Neural progenitor cell (in vitro differentiated cells): ENCODE data around the gene THOC3. TPM values are rescaled to one million over a fixed set of nuclear protein-coding genes. Genes with fewer than 3 reads are reported as not detected.
A peak's percentile ranks its signal among the peaks of the same experiment; 100 is the strongest.
"Not testable (repeated sequence)": the region's sequence is repeated elsewhere in the genome, so short reads cannot be mapped to it uniquely, and the experiment has no call there.

ENCODE experiments used
- DNase-seq: peaks from one replicate; pipeline ENCODE4 v3.0.0-alpha.2; 2016; ENCODE audit warnings: low spot score
- H2AFZ ChIP-seq: fragments of 200-600 bp; sonication (generic); replicated peaks from 2 replicates; pipeline ENCODE4 v1.6.1; 2016; ENCODE audit warnings: antibody characterized with exemption
- H3F3A ChIP-seq: fragments of 200-600 bp; sonication (generic); 2 replicates; pipeline ENCODE4 v1.6.1; 2016; ENCODE audit warnings: antibody characterized with exemption, low read depth
- H3K27ac ChIP-seq: fragments of 200-600 bp; sonication (generic); 2 replicates; pipeline ENCODE4 v1.5.1; 2016; ENCODE audit warnings: mild to moderate bottlenecking
- H3K27me3 ChIP-seq: fragments of 200-600 bp; sonication (generic); 2 replicates; pipeline ENCODE4 v1.6.1; 2016; ENCODE audit warnings: mild to moderate bottlenecking, moderate library complexity
- H3K36me3 ChIP-seq: fragments of 200-600 bp; sonication (generic); 2 replicates; pipeline ENCODE4 v1.5.1; 2016
- H3K4me1 ChIP-seq: fragments of 200-600 bp; sonication (generic); 2 replicates; pipeline ENCODE4 v1.6.1; 2016; ENCODE audit warnings: mixed run types
- H3K4me2 ChIP-seq: fragments of 200-600 bp; sonication (generic); 2 replicates; pipeline ENCODE4 v1.6.1; 2016
- H3K4me3 ChIP-seq: fragments of 200-600 bp; sonication (generic); 2 replicates; pipeline ENCODE4 v1.5.1; 2016
- H3K79me2 ChIP-seq: fragments of 200-600 bp; sonication (generic); 2 replicates; pipeline ENCODE4 v1.6.1; 2016; ENCODE audit warnings: low read depth
- H3K9ac ChIP-seq: fragments of 200-600 bp; sonication (generic); 2 replicates; pipeline ENCODE4 v1.6.1; 2016
- H3K9me3 ChIP-seq: fragments of 200-600 bp; sonication (generic); 2 replicates; pipeline ENCODE4 v1.5.1; 2016; ENCODE audit warnings: low read depth
- H4K20me1 ChIP-seq: fragments of 200-600 bp; sonication (generic); 2 replicates; pipeline ENCODE4 v1.6.1; 2016; ENCODE audit warnings: low read depth
- H3K27ac Mint-ChIP-seq: 3 replicates; pipeline ENCODE4 v1.8.0; 2021; ENCODE audit warnings: mixed read lengths
- H3K27me3 Mint-ChIP-seq: 2 replicates; pipeline ENCODE4 v1.8.0; 2022; ENCODE audit warnings: low read depth, mild to moderate bottlenecking, inconsistent platforms, moderate library complexity, mixed read lengths; ENCODE audit not compliant: insufficient read depth
- H3K36me3 Mint-ChIP-seq: 3 replicates; pipeline ENCODE4 v1.8.0; 2021; ENCODE audit warnings: mixed read lengths
- H3K4me1 Mint-ChIP-seq: 3 replicates; pipeline ENCODE4 v1.8.0; 2021; ENCODE audit warnings: mixed read lengths
- H3K4me3 Mint-ChIP-seq: 3 replicates; pipeline ENCODE4 v1.8.0; 2021; ENCODE audit warnings: mild to moderate bottlenecking, moderate library complexity, mixed read lengths
- H3K9me3 Mint-ChIP-seq: 3 replicates; pipeline ENCODE4 v1.8.0; 2020; ENCODE audit warnings: mixed read lengths
- EZH2 ChIP-seq: fragments of 200-600 bp; sonication (generic); IDR thresholded peaks from 2 replicates; pipeline ENCODE4 v1.6.1; 2017; ENCODE audit warnings: antibody characterized with exemption, mild to moderate bottlenecking, moderate library complexity
- EZH2phosphoT487 ChIP-seq: fragments of 200-600 bp; sonication (generic); IDR thresholded peaks from 2 replicates; pipeline ENCODE4 v1.6.1; 2017; ENCODE audit warnings: antibody characterized with exemption
- total RNA-seq: library from RNA; depleted of rRNA; stranded (reverse); fragments of >200 nt; gene quantifications from 2 replicates; pipeline ENCODE4 v1.2.3, GENCODE V29; 2015; ENCODE audit warnings: low replicate concordance
- TF ChIP-seq, protein P1 (sequence below): fragments of 200-600 bp; sonication (generic); IDR thresholded peaks from 2 replicates; pipeline ENCODE4 v1.5.1; 2017; ENCODE audit warnings: antibody characterized with exemption, mild to moderate bottlenecking

Gene THOC3
- total RNA-seq, 1 donor from 2014 or later, result 154 TPM

DNA sequence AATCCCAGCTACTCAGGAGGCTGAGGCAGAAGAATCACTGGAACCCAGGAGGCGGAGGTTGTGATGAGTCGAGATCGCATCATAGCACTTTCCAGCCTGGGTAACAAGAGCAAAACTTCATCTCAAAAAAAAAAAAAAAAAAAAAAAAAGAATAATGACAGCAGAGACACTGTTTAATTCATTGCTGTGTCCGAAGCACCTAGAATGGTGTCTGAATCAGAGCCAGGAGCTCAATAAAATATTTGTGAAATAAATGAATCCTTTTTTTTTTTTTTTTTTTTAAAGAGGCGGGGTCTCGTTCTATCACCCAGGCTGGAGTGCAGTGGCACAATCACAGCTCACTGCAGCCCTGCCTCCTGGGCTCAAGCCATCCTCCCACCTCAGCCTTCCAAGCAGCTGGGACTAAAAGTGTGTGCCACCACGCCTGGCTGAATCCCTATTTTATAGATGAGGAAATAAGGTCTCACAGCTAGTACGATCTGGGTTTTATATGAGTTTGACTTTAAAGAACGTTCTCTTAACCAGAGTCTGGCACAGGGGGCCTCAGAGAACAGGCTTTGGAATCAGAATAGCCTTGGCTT is 47.8 kb downstream of the THOC3 start:
- Mint-ChIP-seq H3K4me3 (no peak overlapping the region), H3K9me3 (no peaks in the 10 kb centered on the region), H3K4me1 (peaks cover 27% of the 10 kb centered on the region), H3K27ac (no peak overlapping the region), H3K36me3 (no peaks in the 10 kb centered on the region), H3K27me3 (peaks cover 2% of the 10 kb centered on the region)
- Histone ChIP-seq H3K4me3 (no peak overlapping the region), H3K4me1 (peaks cover 23% of the 10 kb centered on the region), H3K9ac (no peak overlapping the region), H3K79me2 (no peaks in the 10 kb centered on the region), H3K4me2 (no peak overlapping the region), H3K27ac (no peak overlapping the region), H3K9me3 (no peaks in the 10 kb centered on the region), H3F3A (peaks cover 15% of the 10 kb centered on the region), H4K20me1 (peaks cover 20% of the 10 kb centered on the region), H3K27me3 (no peaks in the 10 kb centered on the region), H3K36me3 (no peaks in the 10 kb centered on the region), H2AFZ (no peak overlapping the region)
- TF ChIP-seq, protein P1, sequence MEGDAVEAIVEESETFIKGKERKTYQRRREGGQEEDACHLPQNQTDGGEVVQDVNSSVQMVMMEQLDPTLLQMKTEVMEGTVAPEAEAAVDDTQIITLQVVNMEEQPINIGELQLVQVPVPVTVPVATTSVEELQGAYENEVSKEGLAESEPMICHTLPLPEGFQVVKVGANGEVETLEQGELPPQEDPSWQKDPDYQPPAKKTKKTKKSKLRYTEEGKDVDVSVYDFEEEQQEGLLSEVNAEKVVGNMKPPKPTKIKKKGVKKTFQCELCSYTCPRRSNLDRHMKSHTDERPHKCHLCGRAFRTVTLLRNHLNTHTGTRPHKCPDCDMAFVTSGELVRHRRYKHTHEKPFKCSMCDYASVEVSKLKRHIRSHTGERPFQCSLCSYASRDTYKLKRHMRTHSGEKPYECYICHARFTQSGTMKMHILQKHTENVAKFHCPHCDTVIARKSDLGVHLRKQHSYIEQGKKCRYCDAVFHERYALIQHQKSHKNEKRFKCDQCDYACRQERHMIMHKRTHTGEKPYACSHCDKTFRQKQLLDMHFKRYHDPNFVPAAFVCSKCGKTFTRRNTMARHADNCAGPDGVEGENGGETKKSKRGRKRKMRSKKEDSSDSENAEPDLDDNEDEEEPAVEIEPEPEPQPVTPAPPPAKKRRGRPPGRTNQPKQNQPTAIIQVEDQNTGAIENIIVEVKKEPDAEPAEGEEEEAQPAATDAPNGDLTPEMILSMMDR, result no peak
- TF ChIP-seq EZH2 (no peak), EZH2phosphoT487 (no peak)
- peak; percentile 36 for DNase-seq

DNA sequence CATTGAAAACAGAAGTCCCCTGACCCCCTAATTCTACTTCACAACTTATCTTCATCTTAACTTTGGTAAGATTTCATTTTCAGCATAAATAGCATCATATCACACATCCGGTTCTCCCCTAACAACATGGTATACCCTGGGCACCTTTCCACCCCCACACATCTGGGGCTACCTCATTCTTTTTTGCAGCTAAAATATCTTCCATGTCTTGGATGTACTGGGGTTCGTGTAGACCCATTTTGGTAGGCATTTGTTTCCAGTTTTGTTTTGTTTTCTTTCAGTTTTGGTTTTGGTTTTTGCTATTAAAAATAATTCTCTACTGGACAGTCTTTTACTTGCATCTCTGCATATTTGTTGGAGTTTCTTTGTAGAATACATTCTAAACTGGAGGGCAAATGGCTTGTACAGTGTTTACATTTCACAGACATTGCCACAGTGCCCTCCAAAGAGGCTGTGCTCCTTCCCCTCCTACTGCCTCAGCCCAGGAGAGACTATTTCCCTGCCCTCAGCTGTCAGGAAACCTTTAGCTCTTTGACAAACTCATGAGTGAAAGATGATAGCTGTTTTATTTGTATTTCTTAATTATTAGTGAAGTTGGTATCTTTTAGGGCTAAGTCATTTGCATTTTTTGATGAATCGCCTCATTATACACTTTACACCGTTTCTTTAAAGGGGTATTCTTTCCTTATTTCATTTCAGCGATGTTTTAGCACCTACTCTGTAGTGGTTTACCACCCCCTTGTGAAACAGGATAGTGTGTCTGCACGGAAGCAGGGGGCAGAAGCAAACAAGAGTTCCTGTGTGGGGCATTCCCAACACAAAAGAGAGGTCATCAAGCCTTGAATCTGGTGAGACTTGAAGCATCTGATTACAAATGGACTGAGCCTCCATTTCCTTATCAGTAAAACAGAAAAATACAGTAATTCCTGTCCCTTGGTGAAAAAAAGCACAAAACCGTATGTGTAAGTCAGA is 52.8 kb downstream of the THOC3 start:
- not testable (repeated sequence) for DNase-seq, H3K4me3 ChIP-seq, H4K20me1 ChIP-seq, H3F3A ChIP-seq, H3K79me2 ChIP-seq, H3K4me2 ChIP-seq, H3K27me3 Mint-ChIP-seq, H3K36me3 Mint-ChIP-seq, H2AFZ ChIP-seq, H3K9me3 ChIP-seq, H3K27ac ChIP-seq, H3K4me3 Mint-ChIP-seq, H3K9ac ChIP-seq, H3K27me3 ChIP-seq, H3K36me3 ChIP-seq, H3K9me3 Mint-ChIP-seq, H3K27ac Mint-ChIP-seq, H3K4me1 ChIP-seq
- peaks cover 11% of the 10 kb centered on the region for H3K4me1 Mint-ChIP-seq

DNA sequence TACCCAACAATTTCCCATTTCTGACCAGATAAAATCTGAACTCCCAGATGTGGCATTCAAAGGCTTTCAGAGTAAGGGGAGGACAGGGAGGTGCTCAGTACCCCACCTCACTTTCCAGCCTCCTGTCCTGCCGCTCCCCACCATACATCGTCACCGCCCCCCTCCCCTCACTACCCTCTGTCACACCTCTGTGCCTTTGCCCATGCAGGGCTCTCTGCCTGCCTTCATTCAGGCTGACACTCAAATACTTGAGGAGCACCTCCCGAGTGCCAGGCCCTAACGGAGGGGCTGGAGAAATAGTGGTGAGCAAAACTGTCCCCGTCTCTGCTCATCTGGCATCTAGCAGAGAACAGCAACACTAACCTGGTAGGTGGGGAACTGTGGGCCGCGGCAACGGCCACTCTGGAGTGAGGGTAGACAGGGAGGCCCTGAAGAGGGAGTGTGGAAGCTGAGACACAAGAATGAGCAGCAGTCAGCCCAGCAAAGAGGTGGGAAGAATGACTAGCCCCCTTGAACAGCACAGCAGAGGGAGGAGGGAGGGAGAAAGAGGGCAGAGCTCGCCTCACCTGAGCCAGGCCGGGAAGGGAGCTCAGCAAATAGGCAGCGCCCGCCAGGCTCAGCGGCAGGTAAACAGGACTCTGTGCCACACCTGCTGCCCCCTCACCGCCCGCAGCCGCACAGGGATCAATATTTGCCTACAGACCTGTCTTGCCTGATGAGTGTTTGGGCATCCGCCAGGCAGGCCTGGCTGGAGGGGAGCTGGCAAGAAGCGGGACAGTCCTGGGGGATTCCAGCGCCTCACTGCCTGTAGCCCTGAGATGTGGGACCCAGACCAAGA is 54.1 kb downstream of the THOC3 start:
- H3K9ac ChIP-seq, H3K4me3 Mint-ChIP-seq, H3K27me3 ChIP-seq, H2AFZ ChIP-seq, H3K4me2 ChIP-seq, DNase-seq, H3K27me3 Mint-ChIP-seq, H3K27ac Mint-ChIP-seq, H3K79me2 ChIP-seq, H3F3A ChIP-seq, H3K9me3 Mint-ChIP-seq, H3K4me1 Mint-ChIP-seq, H3K36me3 ChIP-seq, H3K4me3 ChIP-seq, H3K27ac ChIP-seq, H3K36me3 Mint-ChIP-seq, H3K4me1 ChIP-seq, H3K9me3 ChIP-seq, H4K20me1 ChIP-seq: not testable (repeated sequence)

DNA sequence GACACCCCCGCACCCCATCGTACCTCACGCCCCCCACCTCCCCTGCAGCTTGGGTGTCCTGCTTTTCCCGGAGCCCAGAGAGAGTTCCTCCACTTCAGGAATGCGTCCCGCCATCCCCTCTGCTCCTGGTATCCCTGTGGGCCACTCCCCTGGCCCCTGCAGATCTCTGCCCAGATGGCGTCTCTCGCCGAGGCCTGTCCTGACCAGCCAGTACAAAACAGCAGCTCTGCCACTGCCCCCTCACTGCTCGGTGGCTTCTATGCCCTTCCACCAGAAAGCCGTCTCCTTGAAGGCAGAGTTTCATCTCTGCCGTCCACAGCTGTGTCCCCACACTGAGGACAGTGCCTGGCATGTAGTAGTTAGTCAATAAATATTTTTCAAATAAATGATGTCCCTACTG is 58.0 kb downstream of the THOC3 start:
- H3K27ac Mint-ChIP-seq, H3K27me3 Mint-ChIP-seq, H3K79me2 ChIP-seq, H3K9me3 Mint-ChIP-seq, H3K36me3 ChIP-seq, H3K4me1 Mint-ChIP-seq, H3K27ac ChIP-seq, H3K4me3 ChIP-seq, H3K36me3 Mint-ChIP-seq, H4K20me1 ChIP-seq, H3K4me3 Mint-ChIP-seq, DNase-seq, H3K4me1 ChIP-seq, H3K9ac ChIP-seq, H2AFZ ChIP-seq, H3K9me3 ChIP-seq, H3K4me2 ChIP-seq, H3K27me3 ChIP-seq, H3F3A ChIP-seq: not testable (repeated sequence)

Other genes starting within 250 kb of the THOC3 start
- 0.06 TPM in 1 of 2 replicates, not detected in the other for gene CPLX2, start 96.7 kb downstream of the THOC3 start, total RNA-seq